Hematopoietic multipotent progenitor cell (in vitro differentiated cells): ENCODE data around the gene ITIH4. TPM values are rescaled to one million over a fixed set of nuclear protein-coding genes. Genes with fewer than 3 reads are reported as not detected.

Source experiments
- DNase-seq, 3 donors: peaks; one replicate each; pipeline ENCODE4 v3.0.0-alpha.2; 2011 to 2015; ENCODE audit warnings: low read depth in 2 of 3, low spot score in 2 of 3
- total RNA-seq: library from RNA; depleted of rRNA; stranded (reverse); fragments of >200 nt; gene quantifications from one replicate; pipeline ENCODE4 v1.2.3, GENCODE V29; 2012

The ITIH4 gene
- total RNA-seq, 1 donor, result 7.5 TPM

GRCh38 chr3:52805270-52806039 is 25.0 kb downstream of the ITIH4 start:
- no peak for DNase-seq

DNA sequence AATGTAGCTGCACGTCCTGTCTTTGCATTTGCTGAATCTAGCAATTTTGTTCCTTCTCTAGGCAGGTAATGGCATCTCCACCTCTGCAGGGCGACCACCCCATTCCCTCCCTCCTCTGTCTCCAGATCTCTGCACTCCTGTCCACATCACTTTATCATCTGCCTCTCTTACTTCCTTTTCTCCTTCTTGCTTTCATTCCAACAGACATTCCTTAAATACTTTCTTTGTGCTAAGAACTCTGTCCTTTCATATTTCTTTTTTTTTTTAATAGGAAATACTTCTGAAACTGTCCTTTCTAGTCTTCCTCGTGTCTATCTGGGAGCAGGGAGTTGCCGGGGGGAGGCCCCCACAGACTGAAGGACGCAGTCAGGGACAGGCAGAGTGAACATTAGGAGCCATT is 28.6 kb downstream of the ITIH4 start:
- no peak for DNase-seq

GRCh38 chr3:52800079-52800478 is 30.4 kb downstream of the ITIH4 start:
- no peak for DNase-seq

DNA sequence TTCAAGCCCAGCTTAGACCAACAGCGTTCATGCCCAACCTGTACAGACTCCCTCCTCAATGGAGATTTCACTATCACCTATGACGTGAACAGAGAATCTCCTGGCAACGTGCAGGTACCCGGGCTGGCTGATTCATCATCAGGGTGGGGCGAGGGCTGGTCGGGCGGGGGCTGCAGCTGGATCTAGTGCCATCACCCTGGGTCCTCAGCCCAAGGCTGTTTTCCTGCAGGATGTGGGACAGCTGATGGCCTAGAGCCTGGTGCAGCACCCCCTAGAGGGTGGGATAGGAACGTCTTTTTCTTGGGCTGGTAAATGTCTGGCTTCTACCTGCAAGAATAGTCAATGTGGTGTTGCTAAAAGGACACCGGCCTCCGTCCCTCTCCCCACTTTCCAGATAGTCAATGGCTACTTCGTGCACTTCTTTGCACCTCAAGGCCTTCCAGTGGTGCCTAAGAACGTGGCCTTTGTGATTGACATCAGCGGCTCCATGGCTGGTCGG is 31.4 kb downstream of the ITIH4 start:
- DNase-seq, result peak in 1 of 3 donors; percentile 9

DNA sequence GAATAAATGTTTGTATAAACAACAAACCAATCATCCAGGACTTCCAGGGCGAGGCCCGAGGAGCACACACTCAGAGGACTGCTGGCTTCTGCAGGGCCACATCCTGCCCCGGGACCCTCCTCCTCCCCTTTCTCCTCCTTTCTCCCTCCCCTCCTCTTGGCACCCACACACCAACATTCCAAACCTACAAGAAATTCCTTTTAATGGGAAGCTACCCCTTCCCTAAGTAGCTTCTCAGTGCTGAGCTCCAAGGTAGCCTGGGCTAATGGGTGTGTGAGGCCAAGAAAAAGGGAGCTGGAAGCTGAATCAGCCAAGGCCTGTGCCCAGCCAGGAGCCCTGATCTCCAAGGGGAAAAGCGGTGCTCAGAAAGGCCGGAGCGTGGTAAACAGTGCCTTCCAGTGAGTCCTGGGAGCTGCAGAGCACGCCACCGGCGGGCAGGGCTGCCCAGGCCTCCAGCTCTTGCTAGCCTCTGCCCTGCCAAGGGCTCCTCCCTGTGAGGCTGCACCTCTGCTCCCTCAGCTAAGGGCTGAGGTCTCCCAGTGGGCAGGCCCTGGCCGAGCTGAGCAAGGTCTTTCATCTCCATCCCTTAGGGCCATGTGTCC is 32.0 kb downstream of the ITIH4 start:
- DNase-seq, result no peak

DNA sequence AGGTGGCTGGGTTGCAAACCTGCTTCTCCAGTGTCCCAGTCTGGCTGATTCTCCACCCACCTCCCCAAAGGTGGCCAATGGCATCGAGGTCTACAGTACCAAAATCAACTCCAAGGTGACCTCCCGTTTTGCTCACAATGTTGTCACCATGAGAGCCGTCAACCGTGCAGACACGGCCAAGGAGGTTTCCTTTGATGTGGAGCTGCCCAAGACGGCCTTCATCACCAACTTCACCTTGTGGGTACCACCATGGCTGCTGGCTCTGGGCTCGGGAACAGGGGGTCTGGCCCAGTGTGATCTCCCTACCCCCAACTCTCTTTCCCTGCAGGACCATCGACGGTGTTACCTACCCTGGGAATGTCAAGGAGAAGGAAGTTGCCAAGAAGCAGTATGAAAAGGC is 34.1 kb downstream of the ITIH4 start:
- DNase-seq, result no peak

- DNase-seq, result no peak
Observed at GRCh38 chr3:52795298-52795900, 35.1 kb downstream of the ITIH4 start.

GRCh38 chr3:52794612-52795099 is 35.8 kb downstream of the ITIH4 start, which contains the start of gene ITIH3:
Gene ITIH3, plus strand, starts transcription at chr3:52794796. Its CDS starts 8 bp downstream, at chr3:52794804.
- DNase-seq, result no peak

GRCh38 chr3:52793702-52794611 is 36.5 kb downstream of the ITIH4 start:
- no peak for DNase-seq

- no peak for DNase-seq
Observed at GRCh38 chr3:52792961-52793695, 37.3 kb downstream of the ITIH4 start.

GRCh38 chr3:52792413-52792812 is 38.1 kb downstream of the ITIH4 start:
- no peak for DNase-seq

DNA sequence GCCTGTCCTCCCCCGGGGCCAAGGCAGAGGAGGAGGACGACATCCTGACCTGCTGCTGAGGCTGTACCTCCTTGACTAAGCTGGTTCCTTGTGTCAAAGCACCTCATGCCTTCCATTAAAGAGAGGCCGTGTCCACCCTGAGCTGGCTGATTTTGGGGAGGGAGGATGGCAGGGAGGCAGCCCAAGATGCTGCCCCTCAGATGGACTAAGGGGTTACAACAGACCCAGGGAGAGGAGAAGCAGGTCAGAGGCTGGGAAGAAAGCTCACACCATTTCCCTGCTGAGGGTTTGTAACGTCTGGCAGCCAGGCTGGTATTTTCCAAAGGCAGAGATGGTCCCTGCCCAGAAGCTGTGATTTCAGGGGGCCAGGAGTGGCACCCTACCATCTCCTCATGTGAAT is 38.5 kb downstream of the ITIH4 start:
- no peak for DNase-seq

DNA sequence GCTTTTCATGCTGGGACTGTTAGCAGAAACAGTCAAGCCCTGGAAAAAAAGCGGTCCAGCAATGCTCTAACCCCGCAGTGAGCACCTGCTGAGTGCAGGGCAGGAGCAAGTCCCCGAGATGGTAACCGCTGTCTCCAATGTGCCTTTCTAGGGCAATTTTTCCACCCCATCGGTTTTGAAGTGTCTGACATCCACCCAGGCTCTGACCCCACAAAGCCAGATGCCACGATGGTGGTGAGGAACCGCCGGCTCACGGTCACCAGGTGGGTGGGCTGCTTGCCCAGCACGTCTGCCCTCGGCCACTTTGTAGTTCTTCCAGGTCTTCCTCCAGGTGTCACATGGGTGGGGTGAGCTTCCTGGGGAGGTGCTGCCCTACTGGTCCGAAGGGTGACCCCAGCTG is 39.1 kb downstream of the ITIH4 start:
- no peak for DNase-seq

DNA sequence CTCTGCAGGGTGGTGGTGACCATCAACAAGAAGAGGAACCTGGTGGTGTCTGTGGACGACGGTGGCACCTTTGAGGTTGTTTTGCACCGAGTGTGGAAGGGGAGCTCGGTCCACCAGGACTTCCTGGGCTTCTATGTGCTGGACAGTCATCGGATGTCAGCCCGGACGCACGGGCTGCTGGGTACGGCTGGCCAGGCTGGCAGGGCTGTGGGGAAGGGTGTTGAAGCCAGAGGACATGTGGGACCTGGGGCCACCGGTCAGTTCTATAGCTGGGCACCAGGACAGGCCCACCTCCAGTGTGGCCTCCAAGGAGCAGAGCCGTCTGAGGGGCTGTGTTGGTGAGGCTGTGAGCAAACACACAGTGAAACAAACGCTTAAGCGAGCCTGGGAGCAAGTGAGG is 39.7 kb downstream of the ITIH4 start:
- DNase-seq, result no peak

DNA sequence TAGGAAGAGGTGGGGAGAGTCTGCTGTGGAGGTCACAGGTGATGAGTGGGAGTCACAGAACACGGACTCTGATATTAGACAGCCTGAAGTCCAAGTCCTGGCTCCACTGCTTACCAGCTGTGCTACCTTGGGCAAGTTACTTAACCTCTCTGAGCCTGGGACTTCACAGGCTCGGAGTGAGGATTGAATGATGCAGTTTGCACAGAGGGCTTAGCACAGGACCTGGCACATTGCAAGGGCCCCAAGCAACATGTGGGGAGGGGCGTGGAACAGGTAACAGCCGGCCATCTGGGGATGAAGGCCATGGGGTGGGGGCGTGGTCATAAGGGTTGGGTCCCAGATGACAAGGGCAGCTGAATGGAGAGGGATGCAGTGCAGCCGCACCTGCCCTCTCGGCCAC is 40.1 kb downstream of the ITIH4 start:
- no peak for DNase-seq

GRCh38 chr3:52789746-52790040 is 40.8 kb downstream of the ITIH4 start:
- no peak for DNase-seq

DNA sequence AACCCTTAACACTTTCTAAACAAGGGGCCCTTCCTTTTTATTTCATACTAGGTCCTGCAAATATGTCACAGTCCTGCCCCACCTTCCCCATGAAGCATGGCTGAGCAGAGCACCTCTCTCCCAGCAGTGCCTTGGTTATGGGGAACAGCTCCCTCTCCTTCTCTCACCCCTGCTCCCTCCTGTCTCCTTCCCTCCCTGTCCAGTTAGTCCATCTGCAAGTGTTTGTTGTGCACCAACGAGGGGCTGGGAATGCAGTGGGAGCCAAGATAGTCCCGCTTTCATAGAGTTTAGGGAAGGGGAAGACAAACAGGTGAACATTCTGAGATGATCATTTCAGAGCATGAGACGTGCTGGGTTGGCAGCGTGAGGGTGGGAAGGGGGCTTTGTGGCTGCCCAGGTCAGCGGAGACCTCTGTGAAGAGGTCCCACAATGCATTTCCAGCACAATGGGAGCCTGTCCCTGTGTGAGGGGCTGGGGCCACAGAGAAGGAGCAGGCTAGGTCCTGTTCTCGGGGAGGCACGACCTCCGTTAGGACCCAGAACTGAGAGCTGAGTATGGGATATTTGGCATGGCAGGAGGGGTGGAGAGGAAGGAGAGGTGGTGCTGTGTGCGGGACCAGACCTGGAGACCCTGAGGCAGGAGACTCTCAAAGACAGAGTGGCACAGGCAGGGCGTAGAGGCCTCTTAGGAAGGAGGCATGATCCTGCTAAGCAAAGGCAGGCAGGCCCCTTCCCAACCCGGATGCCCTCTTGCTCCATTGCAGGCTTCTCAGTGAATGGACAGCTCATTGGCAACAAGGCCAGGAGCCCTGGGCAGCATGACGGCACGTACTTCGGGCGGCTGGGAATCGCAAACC is 41.4 kb downstream of the ITIH4 start:
- no peak for DNase-seq

DNA sequence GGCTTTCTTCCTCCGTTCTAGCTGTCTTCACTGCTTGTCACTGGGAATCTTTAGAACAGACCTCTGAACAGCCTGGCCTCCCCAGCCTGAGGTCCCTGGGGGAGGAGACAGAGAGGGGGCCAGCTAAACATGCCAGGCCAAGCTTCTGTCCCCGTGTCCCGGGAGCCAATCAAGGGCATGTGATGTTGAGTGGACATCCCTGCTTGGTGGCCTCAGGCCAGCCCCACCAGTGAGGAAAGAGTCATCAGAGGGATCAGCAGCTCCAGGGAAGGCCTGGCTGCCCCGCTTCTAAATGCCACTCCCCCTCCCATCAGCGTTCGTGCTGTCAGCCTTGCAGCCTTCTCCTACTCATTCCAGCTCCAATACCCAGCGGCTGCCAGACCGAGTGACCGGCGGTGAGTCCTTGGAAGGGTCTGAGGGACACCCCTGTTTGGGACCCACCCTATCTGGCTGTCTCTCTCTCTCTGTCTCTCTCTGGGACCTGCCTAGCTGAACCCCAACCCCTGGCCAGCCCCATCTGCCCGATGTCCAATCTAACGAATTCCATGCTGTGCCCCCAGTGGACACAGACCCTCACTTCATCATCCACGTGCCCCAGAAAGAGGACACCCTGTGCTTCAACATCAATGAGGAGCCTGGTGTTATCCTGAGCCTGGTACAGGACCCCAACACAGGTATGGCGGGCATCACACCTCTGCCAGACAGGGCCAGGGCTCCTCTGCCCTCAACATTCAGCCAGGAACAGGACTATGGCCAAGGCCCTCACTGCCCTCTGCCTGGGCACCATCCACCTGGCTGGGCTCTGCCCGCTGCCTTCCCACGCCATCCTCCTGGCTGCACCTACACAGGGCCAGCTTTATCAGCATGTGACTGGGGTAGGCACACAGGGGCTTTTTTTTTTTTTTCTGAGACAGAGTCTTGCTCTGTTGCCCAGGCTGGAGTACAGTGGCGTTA is 42.5 kb downstream of the ITIH4 start:
- no peak for DNase-seq
